ENCODE results near the gene GALNTL6. TPM values are rescaled to one million over a fixed set of nuclear protein-coding genes. Genes with fewer than 3 reads are reported as not detected.
"Not testable (repeated sequence)": the region's sequence is repeated elsewhere in the genome, so short reads cannot be mapped to it uniquely, and the experiment has no call there.

Gene GALNTL6
- total RNA-seq, 1 donor from 2014 or later, result 0.16 TPM

- no peak for DNase-seq (ENCODE audit: low spot score)
These were observed 1106.1 kb downstream of the GALNTL6 start for GRCh38 chr4:172919269-172919668.

- DNase-seq (ENCODE audit: low spot score), result no peak
These were observed 1114.1 kb downstream of the GALNTL6 start for GRCh38 chr4:172927096-172927814.

- no peak for DNase-seq (ENCODE audit: low spot score)
These were observed 1115.1 kb downstream of the GALNTL6 start for GRCh38 chr4:172928347-172928746.

- no peak for DNase-seq (ENCODE audit: low spot score)
These were observed 1125.0 kb downstream of the GALNTL6 start for GRCh38 chr4:172938072-172938829.

GRCh38 chr4:172938870-172939269 lies 1125.7 kb downstream of the GALNTL6 start:
- no peak for DNase-seq (ENCODE audit: low spot score)

- no peak for DNase-seq (ENCODE audit: low spot score)
These were observed 1129.6 kb downstream of the GALNTL6 start for GRCh38 chr4:172942840-172943239.

- no peak for DNase-seq (ENCODE audit: low spot score)
These were observed 1132.4 kb downstream of the GALNTL6 start for GRCh38 chr4:172945611-172946010.

- DNase-seq (ENCODE audit: low spot score), result no peak
These were observed 1133.3 kb downstream of the GALNTL6 start for GRCh38 chr4:172946503-172946902.

GRCh38 chr4:172947594-172947993 lies 1134.4 kb downstream of the GALNTL6 start:
- no peak for DNase-seq (ENCODE audit: low spot score)

GRCh38 chr4:172950990-172951389 lies 1137.8 kb downstream of the GALNTL6 start:
- no peak for DNase-seq (ENCODE audit: low spot score)

- no peak for DNase-seq (ENCODE audit: low spot score)
These were observed 1138.7 kb downstream of the GALNTL6 start for GRCh38 chr4:172951679-172952451.

GRCh38 chr4:172953896-172954568 lies 1140.8 kb downstream of the GALNTL6 start:
- DNase-seq (ENCODE audit: low spot score), result no peak

GRCh38 chr4:172956340-172956739 lies 1143.1 kb downstream of the GALNTL6 start:
- DNase-seq (ENCODE audit: low spot score), result not testable (repeated sequence)

GRCh38 chr4:172957216-172957615 lies 1144.0 kb downstream of the GALNTL6 start:
- DNase-seq (ENCODE audit: low spot score), result no peak

- DNase-seq (ENCODE audit: low spot score), result no peak
These were observed 1149.6 kb downstream of the GALNTL6 start for GRCh38 chr4:172962564-172963353.

- no peak for DNase-seq (ENCODE audit: low spot score)
These were observed 1150.5 kb downstream of the GALNTL6 start for GRCh38 chr4:172963498-172964294.

GRCh38 chr4:172970189-172970588 lies 1157.0 kb downstream of the GALNTL6 start:
- DNase-seq (ENCODE audit: low spot score), result not testable (repeated sequence)

GRCh38 chr4:172974586-172974985 lies 1161.4 kb downstream of the GALNTL6 start:
- no peak for DNase-seq (ENCODE audit: low spot score)

GRCh38 chr4:172975651-172976229 lies 1162.5 kb downstream of the GALNTL6 start:
- DNase-seq (ENCODE audit: low spot score), result no peak

Data from mesenteric fat pad (tissue), 1 donor.